ENCODE data around the gene EXTL1. TPM values are rescaled to one million over a fixed set of nuclear protein-coding genes. Genes with fewer than 3 reads are reported as not detected.

Gene EXTL1
- total RNA-seq, 1 donor from 2014 or later, result 0.95 TPM

DNA sequence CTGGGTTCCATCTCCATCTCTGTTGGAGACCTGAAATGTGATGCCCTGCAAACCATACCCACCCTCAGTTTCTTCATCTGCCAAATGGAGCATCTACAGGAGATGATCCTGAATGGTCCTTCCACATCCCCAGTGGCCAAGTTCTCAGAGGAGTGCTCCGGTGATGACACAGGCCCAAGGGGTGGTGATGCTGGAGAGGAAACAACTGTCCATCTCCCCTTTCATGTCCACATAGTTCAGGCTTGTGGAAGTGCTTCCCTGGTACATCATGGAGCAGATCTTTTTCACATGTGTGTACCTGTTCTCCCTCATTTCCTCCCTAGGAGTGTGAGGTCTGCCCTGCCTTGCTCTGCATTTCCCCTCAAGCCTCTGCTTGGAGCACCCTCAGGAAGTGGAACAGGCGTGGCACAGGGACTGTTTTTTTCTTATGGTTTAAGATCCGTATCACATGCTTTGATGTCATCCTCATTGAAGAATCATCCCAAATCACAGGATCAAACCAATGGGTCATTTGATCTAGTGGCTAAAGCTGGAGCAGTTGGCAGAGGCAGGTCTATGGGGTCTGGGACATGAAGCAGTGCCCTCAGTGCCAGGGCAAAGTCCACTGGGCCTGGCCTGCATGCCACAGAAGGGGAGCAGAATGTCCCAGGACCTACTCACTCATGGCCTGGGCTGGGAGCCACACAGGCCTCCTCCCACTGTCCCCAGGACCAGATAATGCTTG lies 54.0 kb downstream of the EXTL1 start:
- no peak for DNase-seq (ENCODE audit: low spot score)
- no peaks in the 10 kb centered on the region for H3K9me3 Mint-ChIP-seq
- no peak overlapping the region for H2AFZ ChIP-seq (replicated peaks)
- no peaks in the 10 kb centered on the region for H3F3A ChIP-seq (ENCODE audit: low read depth)
- no peaks in the 10 kb centered on the region for H3K9me3 ChIP-seq (ENCODE audit: low read depth)
- H3K9ac ChIP-seq, result no peak overlapping the region
- H3K4me1 Mint-ChIP-seq, result peaks cover 11% of the 10 kb centered on the region
- H3K4me2 ChIP-seq, result no peak overlapping the region
- no peak overlapping the region for H3K27ac ChIP-seq
- H3K79me2 ChIP-seq (ENCODE audit: low read depth), result no peaks in the 10 kb centered on the region
- H3K27me3 ChIP-seq, result no peaks in the 10 kb centered on the region
- TF ChIP-seq EZH2phosphoT487 (IDR thresholded peaks at IDR 0.05) (no peak), EZH2 (IDR thresholded peaks at IDR 0.05) (no peak)
- TF ChIP-seq, protein P1, sequence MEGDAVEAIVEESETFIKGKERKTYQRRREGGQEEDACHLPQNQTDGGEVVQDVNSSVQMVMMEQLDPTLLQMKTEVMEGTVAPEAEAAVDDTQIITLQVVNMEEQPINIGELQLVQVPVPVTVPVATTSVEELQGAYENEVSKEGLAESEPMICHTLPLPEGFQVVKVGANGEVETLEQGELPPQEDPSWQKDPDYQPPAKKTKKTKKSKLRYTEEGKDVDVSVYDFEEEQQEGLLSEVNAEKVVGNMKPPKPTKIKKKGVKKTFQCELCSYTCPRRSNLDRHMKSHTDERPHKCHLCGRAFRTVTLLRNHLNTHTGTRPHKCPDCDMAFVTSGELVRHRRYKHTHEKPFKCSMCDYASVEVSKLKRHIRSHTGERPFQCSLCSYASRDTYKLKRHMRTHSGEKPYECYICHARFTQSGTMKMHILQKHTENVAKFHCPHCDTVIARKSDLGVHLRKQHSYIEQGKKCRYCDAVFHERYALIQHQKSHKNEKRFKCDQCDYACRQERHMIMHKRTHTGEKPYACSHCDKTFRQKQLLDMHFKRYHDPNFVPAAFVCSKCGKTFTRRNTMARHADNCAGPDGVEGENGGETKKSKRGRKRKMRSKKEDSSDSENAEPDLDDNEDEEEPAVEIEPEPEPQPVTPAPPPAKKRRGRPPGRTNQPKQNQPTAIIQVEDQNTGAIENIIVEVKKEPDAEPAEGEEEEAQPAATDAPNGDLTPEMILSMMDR (IDR thresholded peaks at IDR 0.05), result no peak
- peaks cover 5% of the 10 kb centered on the region for H3K27me3 Mint-ChIP-seq (ENCODE audit: insufficient read depth, low read depth)
- H3K4me1 ChIP-seq, result no peaks in the 10 kb centered on the region
- no peak overlapping the region for H3K27ac Mint-ChIP-seq
- no peaks in the 10 kb centered on the region for H4K20me1 ChIP-seq (ENCODE audit: low read depth)
- H3K36me3 Mint-ChIP-seq, result no peaks in the 10 kb centered on the region
- H3K36me3 ChIP-seq, result no peaks in the 10 kb centered on the region
- H3K4me3 ChIP-seq, result no peak overlapping the region
- H3K4me3 Mint-ChIP-seq, result no peak overlapping the region

DNA sequence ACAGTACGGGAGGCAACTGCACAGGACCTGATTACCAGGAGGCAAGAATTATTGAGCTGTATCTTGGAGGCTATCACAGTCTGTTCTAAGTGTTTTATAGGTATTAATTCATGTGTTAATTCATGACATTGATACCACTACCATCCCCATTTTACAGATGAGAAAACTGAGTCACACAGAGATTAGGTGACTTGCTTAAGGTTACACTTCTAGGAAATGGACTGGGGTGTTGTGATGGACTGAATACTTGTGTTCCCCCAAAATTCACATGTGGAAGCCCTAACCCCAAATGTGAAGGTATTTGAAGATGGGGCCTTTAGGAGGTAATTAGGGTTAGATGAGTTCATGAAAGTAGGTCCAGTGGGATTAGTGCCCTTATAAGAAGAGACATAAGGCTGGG lies 55.9 kb downstream of the EXTL1 start:
- peaks cover 11% of the 10 kb centered on the region for H3K4me1 Mint-ChIP-seq

DNA sequence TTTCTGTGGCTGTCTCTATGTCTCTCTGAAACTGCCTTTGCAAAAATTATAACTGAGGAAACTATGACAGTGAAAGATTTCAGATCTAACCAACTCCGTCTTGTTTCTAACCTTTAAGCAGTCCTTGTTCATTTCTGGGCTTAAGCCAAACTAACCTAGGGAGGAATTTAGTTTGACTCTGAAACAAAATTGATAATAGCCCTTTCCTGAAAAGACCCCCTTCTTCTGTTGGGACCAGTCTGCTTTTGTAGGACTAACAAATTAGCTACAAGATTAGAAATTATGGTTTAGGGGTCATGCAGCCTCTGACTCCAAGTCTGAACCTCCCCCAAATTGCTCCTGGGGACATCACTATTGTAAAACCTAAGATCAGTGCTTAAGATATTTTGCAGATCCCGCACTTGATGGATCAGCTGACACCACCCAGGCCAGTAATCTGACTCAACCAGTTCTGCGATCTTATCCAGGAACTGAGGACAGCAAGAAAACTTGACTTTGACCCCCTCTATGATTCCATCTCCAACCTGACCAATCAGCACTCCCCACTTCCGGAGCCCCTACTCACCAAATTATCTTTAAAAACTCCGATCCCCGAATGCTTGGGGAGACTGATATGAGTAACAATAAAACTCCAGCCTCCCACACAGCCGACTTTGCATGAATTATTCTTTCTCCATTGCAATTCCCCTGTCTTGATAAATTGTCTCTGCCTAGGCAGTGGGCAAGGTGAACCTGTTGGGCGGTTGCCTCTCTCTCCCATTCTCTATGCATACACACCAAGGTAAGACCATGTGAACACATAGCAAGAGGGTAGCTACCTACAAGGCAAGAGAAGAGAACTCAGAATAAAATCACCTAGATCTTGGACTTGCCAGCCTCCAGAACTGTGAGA lies 57.0 kb downstream of the EXTL1 start:
- no peak for DNase-seq (ENCODE audit: low spot score)
- Mint-ChIP-seq H3K27me3 (ENCODE audit: insufficient read depth, low read depth) (peaks cover 8% of the 10 kb centered on the region), H3K9me3 (no peaks in the 10 kb centered on the region), H3K27ac (no peak overlapping the region), H3K4me3 (peak overlapping the region; percentile 62), H3K36me3 (no peaks in the 10 kb centered on the region), H3K4me1 (peaks cover 11% of the 10 kb centered on the region)
- peaks cover 4% of the 10 kb centered on the region for H3K27me3 ChIP-seq
- H3K4me1 ChIP-seq, result peaks cover 4% of the 10 kb centered on the region
- H4K20me1 ChIP-seq (ENCODE audit: low read depth), result no peaks in the 10 kb centered on the region
- TF ChIP-seq EZH2phosphoT487 (IDR thresholded peaks at IDR 0.05) (no peak), EZH2 (IDR thresholded peaks at IDR 0.05) (no peak)
- TF ChIP-seq, protein P1 (IDR thresholded peaks at IDR 0.05), result no peak
- H3K36me3 ChIP-seq, result no peaks in the 10 kb centered on the region
- H3K27ac ChIP-seq, result no peak overlapping the region
- no peak overlapping the region for H3K4me2 ChIP-seq
- no peaks in the 10 kb centered on the region for H3F3A ChIP-seq (ENCODE audit: low read depth)
- H3K9me3 ChIP-seq (ENCODE audit: low read depth), result no peaks in the 10 kb centered on the region
- no peak overlapping the region for H3K4me3 ChIP-seq
- H2AFZ ChIP-seq (replicated peaks), result no peak overlapping the region
- no peak overlapping the region for H3K9ac ChIP-seq
- no peaks in the 10 kb centered on the region for H3K79me2 ChIP-seq (ENCODE audit: low read depth)

More for the DNA sequence above, 55.9 kb downstream of the EXTL1 start:
- H3K27ac ChIP-seq, result no peak overlapping the region
- no peaks in the 10 kb centered on the region for H4K20me1 ChIP-seq (ENCODE audit: low read depth)
- no peak overlapping the region for H3K4me3 ChIP-seq
- H3F3A ChIP-seq (ENCODE audit: low read depth), result no peaks in the 10 kb centered on the region
- no peak for TF ChIP-seq EZH2 (IDR thresholded peaks at IDR 0.05)
- TF ChIP-seq, protein P1 (IDR thresholded peaks at IDR 0.05), result no peak
- H3K9me3 ChIP-seq (ENCODE audit: low read depth), result no peaks in the 10 kb centered on the region
- no peak overlapping the region for H3K9ac ChIP-seq
- no peak overlapping the region for H3K4me3 Mint-ChIP-seq
- no peaks in the 10 kb centered on the region for H3K27me3 ChIP-seq
- no peaks in the 10 kb centered on the region for H3K9me3 Mint-ChIP-seq
- H3K4me1 ChIP-seq, result peaks cover 4% of the 10 kb centered on the region
- no peak overlapping the region for H3K27ac Mint-ChIP-seq
- no peaks in the 10 kb centered on the region for H3K79me2 ChIP-seq (ENCODE audit: low read depth)
- no peak overlapping the region for H2AFZ ChIP-seq (replicated peaks)
- DNase-seq (ENCODE audit: low spot score), result no peak
- H3K27me3 Mint-ChIP-seq (ENCODE audit: insufficient read depth, low read depth), result peaks cover 4% of the 10 kb centered on the region
- H3K4me2 ChIP-seq, result no peak overlapping the region
- no peaks in the 10 kb centered on the region for H3K36me3 ChIP-seq
- H3K36me3 Mint-ChIP-seq, result no peaks in the 10 kb centered on the region
